PC-9 (cell line): ENCODE data around the gene RIPPLY2. TPM values are rescaled to one million over a fixed set of nuclear protein-coding genes. Genes with fewer than 3 reads are reported as not detected.
"Not testable (repeated sequence)": the region's sequence is repeated elsewhere in the genome, so short reads cannot be mapped to it uniquely, and the experiment has no call there.

ENCODE experiments used
- BruUV-seq: library from RNA; stranded (reverse); fragments of 400-500 nt; replicated peaks from 2 replicates; lab custom pipeline; 2021; lab: Mats Ljungman, UMichigan
- CTCF ChIA-PET: fragments of 300-600 bp; sonication (Branson Sonifier 250); formaldehyde crosslinking; loops from one replicate; lab custom pipeline; 2022; ENCODE audit warnings: antibody characterized with exemption; lab: Charles Lee
- POLR2A ChIA-PET: fragments of 300-600 bp; sonication (Branson Sonifier 250); formaldehyde crosslinking; loops from one replicate; lab custom pipeline; 2022; ENCODE audit warnings: antibody characterized with exemption; ENCODE audit not compliant: unreplicated experiment; lab: Charles Lee
- DNase-seq, 2 experiments: peaks; one replicate each; pipeline versions ENCODE4 v3.0.0 to v3.0.0-alpha.2; 2015 to 2022; ENCODE audit warnings: mixed read lengths in 1 of 2
- H2AFZ ChIP-seq: fragments of 200-600 bp; sonication (generic); 2 replicates; pipeline ENCODE4 v1.8.1; 2017; ENCODE audit warnings: antibody characterized with exemption
- H3F3A ChIP-seq: fragments of 200-600 bp; sonication (generic); 2 replicates; pipeline ENCODE4 v1.8.1; 2017; ENCODE audit warnings: antibody characterized with exemption, mild to moderate bottlenecking, low read depth; ENCODE audit not compliant: insufficient read depth
- H3K27ac ChIP-seq: fragments of 200-600 bp; sonication (generic); 2 replicates; pipeline ENCODE4 v1.6.1; 2016; ENCODE audit warnings: mixed run types
- H3K27me3 ChIP-seq: fragments of 200-600 bp; sonication (generic); 2 replicates; pipeline ENCODE4 v1.6.1; 2016; ENCODE audit warnings: low read depth, mixed run types; ENCODE audit not compliant: insufficient read depth
- H3K36me3 ChIP-seq: fragments of 200-600 bp; sonication (generic); 2 replicates; pipeline ENCODE4 v1.6.1; 2016; ENCODE audit warnings: low read depth, mixed run types
- H3K4me1 ChIP-seq: fragments of 200-600 bp; sonication (generic); replicated peaks from 2 replicates; pipeline ENCODE4 v1.6.1; 2016; ENCODE audit warnings: mixed run types; ENCODE audit not compliant: insufficient read depth
- H3K4me2 ChIP-seq: fragments of 200-600 bp; sonication (generic); 2 replicates; pipeline ENCODE4 v1.6.1; 2017; ENCODE audit warnings: mixed run types
- H3K4me3 ChIP-seq: fragments of 200-600 bp; sonication (generic); 2 replicates; pipeline ENCODE4 v1.6.1; 2016; ENCODE audit warnings: mixed run types
- H3K79me2 ChIP-seq: fragments of 200-600 bp; sonication (generic); 2 replicates; pipeline ENCODE4 v1.6.1; 2017; ENCODE audit warnings: low read depth, mixed run types
- H3K9me2 ChIP-seq: fragments of 200-600 bp; sonication (generic); 2 replicates; pipeline ENCODE4 v1.8.1; 2017; ENCODE audit warnings: mild to moderate bottlenecking; ENCODE audit not compliant: insufficient read depth
- H3K9me3 ChIP-seq: fragments of 200-600 bp; sonication (generic); 2 replicates; pipeline ENCODE4 v1.8.1; 2016; ENCODE audit warnings: low read depth; ENCODE audit not compliant: insufficient read depth
- H4K20me1 ChIP-seq: fragments of 200-600 bp; sonication (generic); 2 replicates; pipeline ENCODE4 v1.8.1; 2017; ENCODE audit not compliant: insufficient read depth
- EZH2 ChIP-seq: fragments of 200-600 bp; sonication (generic); IDR thresholded peaks from 2 replicates; pipeline ENCODE4 v1.8.0; 2017; ENCODE audit warnings: antibody characterized with exemption, low read depth
- intact Hi-C: fragments of 100-400 bp; cut with micrococcal nuclease; formaldehyde crosslinking; loops from one replicate; pipeline ENCODE4 v1.10.0; 2022; ENCODE audit not compliant: unreplicated experiment
- total RNA-seq: library from RNA; stranded (reverse); gene quantifications from 2 replicates; pipeline ENCODE4 v1.2.3, GENCODE V29; 2021
- TF ChIP-seq, protein P1 (sequence below): fragments of 200-600 bp; sonication (generic); conservative IDR thresholded peaks from 2 replicates; pipeline ENCODE4 v1.6.1; 2017; ENCODE audit warnings: mixed run types, antibody characterized with exemption, mild to moderate bottlenecking, moderate library complexity

Gene RIPPLY2
- total RNA-seq, 1 experiment from 2014 or later: not detected

DNA sequence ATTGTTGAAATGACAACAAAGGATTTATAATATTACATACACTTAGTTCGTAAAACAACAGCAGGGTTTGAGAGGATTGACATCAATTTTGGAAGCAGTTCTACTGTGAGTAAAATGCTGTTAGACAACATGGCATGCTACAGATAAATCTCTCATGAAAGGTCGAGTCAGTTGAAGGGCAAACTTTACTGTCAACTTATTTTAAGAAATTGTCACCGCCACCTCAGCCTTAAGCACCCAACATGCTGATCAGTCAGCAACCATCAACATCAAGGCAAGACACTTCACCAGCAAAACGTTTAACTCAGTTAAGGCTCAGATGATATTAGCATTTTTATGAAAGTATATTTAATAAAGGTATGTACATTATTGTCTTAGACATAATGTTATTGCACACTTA is 37.4 kb downstream of the RIPPLY2 start:
- 0 out of 2 replicates have a peak, but pooled peaks cover 2% of the 10 kb centered on the region for H3K79me2 ChIP-seq
- H3K4me1 ChIP-seq: no peaks in the 10 kb centered on the region
- no peak for TF ChIP-seq EZH2
- TF ChIP-seq, protein P1, sequence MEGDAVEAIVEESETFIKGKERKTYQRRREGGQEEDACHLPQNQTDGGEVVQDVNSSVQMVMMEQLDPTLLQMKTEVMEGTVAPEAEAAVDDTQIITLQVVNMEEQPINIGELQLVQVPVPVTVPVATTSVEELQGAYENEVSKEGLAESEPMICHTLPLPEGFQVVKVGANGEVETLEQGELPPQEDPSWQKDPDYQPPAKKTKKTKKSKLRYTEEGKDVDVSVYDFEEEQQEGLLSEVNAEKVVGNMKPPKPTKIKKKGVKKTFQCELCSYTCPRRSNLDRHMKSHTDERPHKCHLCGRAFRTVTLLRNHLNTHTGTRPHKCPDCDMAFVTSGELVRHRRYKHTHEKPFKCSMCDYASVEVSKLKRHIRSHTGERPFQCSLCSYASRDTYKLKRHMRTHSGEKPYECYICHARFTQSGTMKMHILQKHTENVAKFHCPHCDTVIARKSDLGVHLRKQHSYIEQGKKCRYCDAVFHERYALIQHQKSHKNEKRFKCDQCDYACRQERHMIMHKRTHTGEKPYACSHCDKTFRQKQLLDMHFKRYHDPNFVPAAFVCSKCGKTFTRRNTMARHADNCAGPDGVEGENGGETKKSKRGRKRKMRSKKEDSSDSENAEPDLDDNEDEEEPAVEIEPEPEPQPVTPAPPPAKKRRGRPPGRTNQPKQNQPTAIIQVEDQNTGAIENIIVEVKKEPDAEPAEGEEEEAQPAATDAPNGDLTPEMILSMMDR: no peak
- no peaks in the 10 kb centered on the region for H3F3A ChIP-seq
- no peak overlapping the region for H3K27ac ChIP-seq
- no peak overlapping the region for H3K4me2 ChIP-seq
- H3K4me3 ChIP-seq: no peak overlapping the region
- no peak for DNase-seq
- no peak overlapping the region for H2AFZ ChIP-seq
- no peaks in the 10 kb centered on the region for H3K36me3 ChIP-seq
- H4K20me1 ChIP-seq: no peaks in the 10 kb centered on the region
- no peaks in the 10 kb centered on the region for H3K9me3 ChIP-seq
- H3K27me3 ChIP-seq: no peaks in the 10 kb centered on the region
- intact Hi-C loops: no loop called here
- BruUV-seq: no TSS peak
- H3K9me2 ChIP-seq: no peaks in the 10 kb centered on the region
- POLR2A ChIA-PET: no interaction called here
- CTCF ChIA-PET: no interaction called here

DNA sequence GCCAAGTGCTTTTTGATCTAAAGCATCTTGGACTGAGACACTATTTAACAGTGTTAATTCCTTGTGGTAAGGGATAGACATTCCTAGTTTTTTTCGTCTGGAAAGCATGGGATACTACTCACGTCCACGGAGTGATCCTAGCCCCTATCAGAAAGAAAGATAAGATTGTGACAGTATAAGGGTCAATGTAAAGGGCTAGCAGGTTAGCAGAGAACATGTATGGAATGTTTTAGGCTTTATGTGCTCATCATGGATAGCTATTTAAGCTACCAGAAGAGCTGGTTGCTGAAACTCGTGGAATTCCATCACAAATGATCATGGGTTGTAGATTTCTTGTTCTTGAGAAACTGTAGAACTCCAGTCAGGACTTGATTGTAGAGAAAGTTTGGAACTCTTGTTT is 38.4 kb downstream of the RIPPLY2 start:
- no peak overlapping the region for H3K4me2 ChIP-seq
- intact Hi-C loops: no loop called here
- no peak overlapping the region for H2AFZ ChIP-seq
- no peaks in the 10 kb centered on the region for H3F3A ChIP-seq
- no peak overlapping the region for H3K4me3 ChIP-seq
- POLR2A ChIA-PET: no interaction called here
- BruUV-seq: no TSS peak
- H3K36me3 ChIP-seq: no peaks in the 10 kb centered on the region
- no peak for DNase-seq
- TF ChIP-seq, protein P1: no peak
- no peak for TF ChIP-seq EZH2
- H3K27ac ChIP-seq: no peak overlapping the region
- H3K9me3 ChIP-seq: no peaks in the 10 kb centered on the region
- H3K79me2 ChIP-seq: no peaks in the 10 kb centered on the region
- no peaks in the 10 kb centered on the region for H3K9me2 ChIP-seq
- H3K4me1 ChIP-seq: no peaks in the 10 kb centered on the region
- no peaks in the 10 kb centered on the region for H4K20me1 ChIP-seq
- CTCF ChIA-PET: no interaction called here
- no peaks in the 10 kb centered on the region for H3K27me3 ChIP-seq

DNA sequence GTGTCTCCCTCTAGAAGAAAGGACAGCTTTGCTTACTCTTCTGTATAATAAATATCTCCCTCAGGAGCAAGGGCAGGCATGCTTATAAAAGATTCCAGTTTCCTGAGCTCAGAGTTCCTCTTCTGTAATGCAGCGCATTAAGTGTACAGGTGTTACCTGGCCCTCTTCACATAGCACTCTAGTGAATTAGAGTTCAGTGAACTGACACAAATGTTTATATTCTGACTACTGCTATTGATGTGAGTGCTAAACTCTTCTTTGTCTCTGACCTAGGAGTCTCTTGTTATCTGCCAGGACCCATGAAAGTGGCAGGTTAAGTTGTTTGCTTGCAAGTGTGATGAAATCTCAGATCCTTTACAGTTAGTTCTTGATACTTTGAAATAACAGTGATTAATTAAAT is 39.9 kb downstream of the RIPPLY2 start:
- H2AFZ ChIP-seq: no peak overlapping the region
- no peak overlapping the region for H3K4me3 ChIP-seq
- intact Hi-C loops: no loop called here
- no peaks in the 10 kb centered on the region for H3K79me2 ChIP-seq
- H4K20me1 ChIP-seq: no peaks in the 10 kb centered on the region
- no peaks in the 10 kb centered on the region for H3K9me2 ChIP-seq
- no peaks in the 10 kb centered on the region for H3K9me3 ChIP-seq
- CTCF ChIA-PET: no interaction called here
- no peaks in the 10 kb centered on the region for H3F3A ChIP-seq
- H3K4me2 ChIP-seq: no peak overlapping the region
- no peaks in the 10 kb centered on the region for H3K36me3 ChIP-seq
- no peak for DNase-seq
- POLR2A ChIA-PET: no interaction called here
- H3K27ac ChIP-seq: no peak overlapping the region
- BruUV-seq: no TSS peak
- TF ChIP-seq, protein P1: no peak
- TF ChIP-seq EZH2: no peak
- H3K27me3 ChIP-seq: no peaks in the 10 kb centered on the region
- no peaks in the 10 kb centered on the region for H3K4me1 ChIP-seq

DNA sequence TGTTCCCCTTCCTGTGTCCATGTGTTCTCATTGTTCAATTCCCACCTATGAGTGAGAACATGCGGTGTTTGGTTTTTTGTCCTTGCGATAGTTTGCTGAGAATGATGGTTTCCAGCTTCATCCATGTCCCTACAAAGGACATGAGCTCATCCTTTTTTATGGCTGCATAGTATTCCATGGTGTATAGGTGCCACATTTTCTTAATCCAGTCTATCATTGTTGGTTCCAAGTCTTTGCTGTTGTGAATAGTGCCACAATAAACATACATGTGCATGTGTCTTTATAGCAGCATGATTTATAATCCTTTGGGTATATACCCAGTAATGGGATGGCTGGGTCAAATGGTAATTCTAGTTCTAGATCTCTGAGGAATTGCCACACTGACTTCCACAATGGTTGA is 43.9 kb downstream of the RIPPLY2 start:
- H3K4me2 ChIP-seq, H3K9me3 ChIP-seq, BruUV-seq, H3K4me3 ChIP-seq, H3K4me1 ChIP-seq, H3K27me3 ChIP-seq, H4K20me1 ChIP-seq, CTCF ChIA-PET, POLR2A ChIA-PET, H3K36me3 ChIP-seq, H3K9me2 ChIP-seq, intact Hi-C loops, H2AFZ ChIP-seq, H3K27ac ChIP-seq, H3K79me2 ChIP-seq, H3F3A ChIP-seq, DNase-seq: not testable (repeated sequence)
